Measurements from ENCODE around the gene TLE4.

Gene TLE4

DNA sequence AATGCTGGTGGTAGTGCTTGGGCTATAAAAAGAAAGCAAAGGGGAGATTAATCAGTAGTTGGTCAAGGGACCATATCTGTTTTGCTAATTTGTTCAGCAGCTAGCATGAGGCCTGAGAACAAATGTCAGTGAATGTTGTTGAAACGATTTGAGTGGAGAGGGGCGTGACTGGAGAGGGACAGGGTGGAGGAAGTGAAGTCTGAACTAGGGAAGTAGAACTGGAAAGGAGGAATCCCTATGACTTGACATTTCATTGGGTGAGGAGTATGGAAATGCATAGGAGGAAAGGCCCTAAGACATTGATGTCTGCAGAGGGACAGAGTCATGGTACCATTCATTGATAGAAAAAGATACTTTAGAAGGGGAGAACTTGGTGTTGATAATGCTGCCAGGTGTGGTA lies 19.7 kb downstream of the TLE4 start:
- Histone ChIP-seq H3K9me3 (ENCODE audit: insufficient read depth, low read depth, low read length) (no peaks in the 10 kb centered on the region), H2AFZ (ENCODE audit: low read length) (no peak overlapping the region), H3K4me2 (ENCODE audit: low read depth, low read length, poor library complexity, severe bottlenecking) (peak overlapping the region; percentile 0), H3K4me1 (ENCODE audit: insufficient read depth, low read length, poor library complexity, severe bottlenecking) (peaks cover 86% of the 10 kb centered on the region), H3K9me2 (replicated peaks; ENCODE audit: low read depth, low read length) (no peaks in the 10 kb centered on the region), H3K9ac (ENCODE audit: low read depth, low read length, poor library complexity, severe bottlenecking) (no peak overlapping the region), H4K20me1 (ENCODE audit: insufficient read depth, low read length, poor library complexity, severe bottlenecking) (peaks cover 55% of the 10 kb centered on the region), H3K27me3 (ENCODE audit: insufficient read depth, low read length, poor library complexity, severe bottlenecking) (no peaks in the 10 kb centered on the region), H3K4me3 (ENCODE audit: low read length, poor library complexity, severe bottlenecking) (no peak overlapping the region), H3K79me2 (ENCODE audit: insufficient read depth, low read length) (peaks cover 94% of the 10 kb centered on the region), H3K36me3 (ENCODE audit: insufficient read depth, low read length) (peaks cover 14% of the 10 kb centered on the region), H3F3A (ENCODE audit: low read depth) (peaks cover 5% of the 10 kb centered on the region)
- TF ChIP-seq, protein P1, sequence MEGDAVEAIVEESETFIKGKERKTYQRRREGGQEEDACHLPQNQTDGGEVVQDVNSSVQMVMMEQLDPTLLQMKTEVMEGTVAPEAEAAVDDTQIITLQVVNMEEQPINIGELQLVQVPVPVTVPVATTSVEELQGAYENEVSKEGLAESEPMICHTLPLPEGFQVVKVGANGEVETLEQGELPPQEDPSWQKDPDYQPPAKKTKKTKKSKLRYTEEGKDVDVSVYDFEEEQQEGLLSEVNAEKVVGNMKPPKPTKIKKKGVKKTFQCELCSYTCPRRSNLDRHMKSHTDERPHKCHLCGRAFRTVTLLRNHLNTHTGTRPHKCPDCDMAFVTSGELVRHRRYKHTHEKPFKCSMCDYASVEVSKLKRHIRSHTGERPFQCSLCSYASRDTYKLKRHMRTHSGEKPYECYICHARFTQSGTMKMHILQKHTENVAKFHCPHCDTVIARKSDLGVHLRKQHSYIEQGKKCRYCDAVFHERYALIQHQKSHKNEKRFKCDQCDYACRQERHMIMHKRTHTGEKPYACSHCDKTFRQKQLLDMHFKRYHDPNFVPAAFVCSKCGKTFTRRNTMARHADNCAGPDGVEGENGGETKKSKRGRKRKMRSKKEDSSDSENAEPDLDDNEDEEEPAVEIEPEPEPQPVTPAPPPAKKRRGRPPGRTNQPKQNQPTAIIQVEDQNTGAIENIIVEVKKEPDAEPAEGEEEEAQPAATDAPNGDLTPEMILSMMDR (conservative IDR thresholded peaks at IDR 0.05; ENCODE audit: low read length), result no peak
- no peak for TF ChIP-seq EZH2phosphoT487 (IDR thresholded peaks at IDR 0.05; ENCODE audit: borderline replicate concordance)

DNA sequence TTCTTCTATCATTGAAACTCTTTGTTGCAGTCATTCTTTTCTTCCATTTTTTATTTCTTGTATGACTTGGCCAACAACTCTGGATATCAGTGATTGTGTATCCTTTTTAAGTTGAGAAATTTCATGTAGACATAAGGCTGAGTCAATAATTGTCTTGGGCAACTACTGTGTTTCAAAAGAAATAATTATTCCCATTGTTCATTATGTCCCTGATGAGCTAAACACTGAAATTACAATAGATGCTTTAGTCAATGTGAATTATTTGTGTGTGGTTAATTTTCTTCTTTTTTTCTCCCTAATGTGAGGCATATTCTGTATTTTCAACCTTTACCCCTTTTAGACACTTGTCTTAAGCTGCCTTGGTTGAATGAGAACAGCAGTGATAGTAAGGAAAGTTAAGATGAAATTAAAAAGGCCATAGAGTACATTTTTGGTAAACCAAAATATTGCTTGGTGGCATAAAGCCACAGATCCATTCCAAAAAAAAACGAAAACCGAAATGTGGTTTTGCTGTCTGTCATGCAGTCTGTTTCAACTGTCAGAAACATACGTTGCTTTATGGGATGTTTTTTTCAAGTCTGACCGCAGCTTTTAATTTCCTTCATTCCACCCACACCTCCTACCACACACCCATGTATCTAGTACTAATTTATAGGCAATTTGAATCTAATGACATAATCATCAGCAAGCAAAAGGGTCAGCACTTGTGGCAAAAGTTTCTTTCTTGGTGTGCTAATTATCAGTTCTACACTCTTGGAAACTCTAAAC lies 21.1 kb downstream of the TLE4 start:
- TF ChIP-seq EZH2phosphoT487 (IDR thresholded peaks at IDR 0.05; ENCODE audit: borderline replicate concordance), result peak; percentile 76
- TF ChIP-seq, protein P1 (conservative IDR thresholded peaks at IDR 0.05; ENCODE audit: low read length), result no peak
- Histone ChIP-seq H3K27me3 (ENCODE audit: insufficient read depth, low read length, poor library complexity, severe bottlenecking) (no peaks in the 10 kb centered on the region), H3K79me2 (ENCODE audit: insufficient read depth, low read length) (peaks cover 95% of the 10 kb centered on the region), H3K36me3 (ENCODE audit: insufficient read depth, low read length) (peaks cover 11% of the 10 kb centered on the region), H4K20me1 (ENCODE audit: insufficient read depth, low read length, poor library complexity, severe bottlenecking) (peaks cover 49% of the 10 kb centered on the region), H3K4me2 (ENCODE audit: low read depth, low read length, poor library complexity, severe bottlenecking) (peak overlapping the region; percentile 80), H3K9me3 (ENCODE audit: insufficient read depth, low read depth, low read length) (no peaks in the 10 kb centered on the region), H3F3A (ENCODE audit: low read depth) (peaks cover 5% of the 10 kb centered on the region), H3K9me2 (replicated peaks; ENCODE audit: low read depth, low read length) (no peaks in the 10 kb centered on the region), H2AFZ (ENCODE audit: low read length) (no peak overlapping the region), H3K4me3 (ENCODE audit: low read length, poor library complexity, severe bottlenecking) (peak overlapping the region; percentile 53), H3K9ac (ENCODE audit: low read depth, low read length, poor library complexity, severe bottlenecking) (no peak overlapping the region), H3K4me1 (ENCODE audit: insufficient read depth, low read length, poor library complexity, severe bottlenecking) (peaks cover 79% of the 10 kb centered on the region)

DNA sequence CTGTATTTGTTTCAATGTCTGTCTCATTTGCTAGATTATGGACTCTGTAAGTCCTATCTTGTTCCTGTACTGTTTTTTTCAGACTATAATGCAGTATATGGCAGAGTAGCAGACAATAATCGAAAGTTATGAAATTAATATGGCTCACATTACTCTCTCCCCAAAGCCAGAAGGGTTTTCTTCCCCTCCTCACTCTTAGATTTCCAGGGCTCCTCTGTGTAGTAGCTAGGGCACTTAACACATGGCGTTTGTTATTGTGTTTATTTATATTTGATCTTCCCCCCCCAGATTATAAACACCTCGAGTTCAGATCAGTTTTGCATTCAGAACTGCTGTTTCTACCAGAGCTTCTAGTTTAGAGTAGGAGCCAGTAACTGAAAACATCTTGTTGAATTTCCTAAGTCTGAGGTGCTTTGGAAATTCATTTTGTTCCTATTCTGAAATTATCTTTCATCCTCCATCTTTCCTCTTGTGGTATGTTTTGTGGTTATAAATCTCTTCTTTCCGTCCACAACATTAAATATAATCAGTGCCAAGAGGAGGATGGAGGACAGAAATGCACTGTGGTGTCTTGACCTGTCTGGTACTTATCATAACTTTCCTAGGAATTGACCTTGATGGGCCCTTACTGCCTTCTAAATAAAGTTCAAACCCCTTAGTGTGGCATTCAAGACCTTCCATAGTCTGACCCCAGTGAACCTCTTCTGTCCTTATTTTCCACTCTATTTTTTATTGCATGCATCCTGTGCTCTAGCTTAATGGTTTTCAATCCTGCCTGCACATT lies 27.0 kb downstream of the TLE4 start:
- no peak overlapping the region for H2AFZ ChIP-seq (ENCODE audit: low read length)
- peaks cover 97% of the 10 kb centered on the region for H3K79me2 ChIP-seq (ENCODE audit: insufficient read depth, low read length)
- H4K20me1 ChIP-seq (ENCODE audit: insufficient read depth, low read length, poor library complexity, severe bottlenecking), result peaks cover 41% of the 10 kb centered on the region
- TF ChIP-seq, protein P1 (conservative IDR thresholded peaks at IDR 0.05; ENCODE audit: low read length), result no peak
- TF ChIP-seq EZH2phosphoT487 (IDR thresholded peaks at IDR 0.05; ENCODE audit: borderline replicate concordance), result no peak
- H3K27me3 ChIP-seq (ENCODE audit: insufficient read depth, low read length, poor library complexity, severe bottlenecking), result no peaks in the 10 kb centered on the region
- H3K9me3 ChIP-seq (ENCODE audit: insufficient read depth, low read depth, low read length), result peaks cover 9% of the 10 kb centered on the region; the same call in 1 of the 2 replicates
- H3K4me1 ChIP-seq (ENCODE audit: insufficient read depth, low read length, poor library complexity, severe bottlenecking), result peaks cover 51% of the 10 kb centered on the region
- no peak overlapping the region for H3K9ac ChIP-seq (ENCODE audit: low read depth, low read length, poor library complexity, severe bottlenecking)
- H3K4me2 ChIP-seq (ENCODE audit: low read depth, low read length, poor library complexity, severe bottlenecking), result no peak overlapping the region
- no peaks in the 10 kb centered on the region for H3F3A ChIP-seq (ENCODE audit: low read depth)
- H3K4me3 ChIP-seq (ENCODE audit: low read length, poor library complexity, severe bottlenecking), result no peak overlapping the region
- H3K36me3 ChIP-seq (ENCODE audit: insufficient read depth, low read length), result peaks cover 26% of the 10 kb centered on the region
- H3K9me2 ChIP-seq (replicated peaks; ENCODE audit: low read depth, low read length), result no peaks in the 10 kb centered on the region

Measured in Loucy (cell line).